ENCODE measurements around the gene AP4M1.

Gene AP4M1

GRCh38 chr7:100115026-100115425, 13.6 kb downstream of the AP4M1 start:
- no peak for TF ChIP-seq ZNF8 (CRISPR knock-in tag; IDR thresholded peaks at IDR 0.05)
- ATAC-seq: no peak

- ATAC-seq: no peak
- TF ChIP-seq ARNTL (CRISPR knock-in tag; IDR thresholded peaks at IDR 0.05; ENCODE audit: borderline replicate concordance, low read depth) (no peak), ZFP3 (CRISPR knock-in tag; IDR thresholded peaks at IDR 0.05) (peak; percentile 100)
Measured at GRCh38 chr7:100118388-100119071, 17.1 kb downstream of the AP4M1 start.

GRCh38 chr7:100119072-100119969, 17.9 kb downstream of the AP4M1 start, which contains the start of the genes CNPY4 and TAF6:
CNPY4 (plus strand) TSS chr7:100119634; CDS start chr7:100119745, 111 bp downstream.
TAF6 (minus strand) TSS chr7:100119358; CDS start chr7:100114209, 5,149 bp downstream.
- TF ChIP-seq PPARA (CRISPR knock-in tag; IDR thresholded peaks at IDR 0.05; ENCODE audit: borderline replicate concordance): no peak
- peak; percentile 13; the same call in 1 of the 2 replicates for TF ChIP-seq PATZ1 (CRISPR knock-in tag; IDR thresholded peaks at IDR 0.05; ENCODE audit: borderline replicate concordance)
- TF ChIP-seq SNAI2 (CRISPR knock-in tag; IDR thresholded peaks at IDR 0.05): no peak
- TF ChIP-seq OSR1 (CRISPR knock-in tag; IDR thresholded peaks at IDR 0.05): no peak
- TF ChIP-seq ARNTL (CRISPR knock-in tag; IDR thresholded peaks at IDR 0.05; ENCODE audit: borderline replicate concordance, low read depth): no peak
- no peak for TF ChIP-seq ZC3H10 (CRISPR knock-in tag; IDR thresholded peaks at IDR 0.05)
- TF ChIP-seq TOX (CRISPR knock-in tag; IDR thresholded peaks at IDR 0.05; ENCODE audit: borderline replicate concordance): no peak
- 0 out of 2 replicates have a peak, but pooled peaks have one; percentile 50 for TF ChIP-seq CSDC2 (CRISPR knock-in tag; IDR thresholded peaks at IDR 0.05)
- peak; percentile 85 for ATAC-seq

GRCh38 chr7:100119970-100120732, 18.7 kb downstream of the AP4M1 start:
- TF ChIP-seq GLIS3 (CRISPR knock-in tag; IDR thresholded peaks at IDR 0.05): no peak
- no peak for TF ChIP-seq CREB5 (CRISPR knock-in tag; IDR thresholded peaks at IDR 0.05; ENCODE audit: low read depth)
- TF ChIP-seq TSHZ2 (CRISPR knock-in tag; IDR thresholded peaks at IDR 0.05): no peak
- TF ChIP-seq CSRNP3 (CRISPR knock-in tag; IDR thresholded peaks at IDR 0.05): no peak
- peak; percentile 83 for ATAC-seq

- no peak for ATAC-seq
- no peak for TF ChIP-seq RARB (CRISPR knock-in tag; IDR thresholded peaks at IDR 0.05)
Measured at GRCh38 chr7:100120733-100121036, 19.2 kb downstream of the AP4M1 start.
